ENCODE results near the gene GABBR2.

DNA sequence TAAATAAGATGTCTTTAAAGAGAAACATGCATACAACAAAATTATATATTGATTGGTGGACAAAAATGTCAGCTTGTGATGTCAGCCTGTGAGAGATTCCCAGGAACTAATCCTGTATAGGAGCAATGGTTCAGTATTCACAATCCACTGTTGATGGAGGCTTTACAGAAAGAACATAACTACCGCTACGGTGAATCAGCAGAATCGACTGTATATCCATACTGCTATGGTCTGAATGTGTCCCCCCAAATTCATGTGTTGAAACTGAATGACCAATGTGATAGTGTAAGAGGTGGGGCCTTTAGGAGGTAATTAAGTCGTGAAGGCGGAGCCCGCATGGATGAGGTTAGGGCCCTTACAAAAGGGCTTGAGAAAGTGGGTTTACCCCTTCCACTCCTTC is 412.9 kb downstream of the GABBR2 start:
- TF ChIP-seq, protein P1, sequence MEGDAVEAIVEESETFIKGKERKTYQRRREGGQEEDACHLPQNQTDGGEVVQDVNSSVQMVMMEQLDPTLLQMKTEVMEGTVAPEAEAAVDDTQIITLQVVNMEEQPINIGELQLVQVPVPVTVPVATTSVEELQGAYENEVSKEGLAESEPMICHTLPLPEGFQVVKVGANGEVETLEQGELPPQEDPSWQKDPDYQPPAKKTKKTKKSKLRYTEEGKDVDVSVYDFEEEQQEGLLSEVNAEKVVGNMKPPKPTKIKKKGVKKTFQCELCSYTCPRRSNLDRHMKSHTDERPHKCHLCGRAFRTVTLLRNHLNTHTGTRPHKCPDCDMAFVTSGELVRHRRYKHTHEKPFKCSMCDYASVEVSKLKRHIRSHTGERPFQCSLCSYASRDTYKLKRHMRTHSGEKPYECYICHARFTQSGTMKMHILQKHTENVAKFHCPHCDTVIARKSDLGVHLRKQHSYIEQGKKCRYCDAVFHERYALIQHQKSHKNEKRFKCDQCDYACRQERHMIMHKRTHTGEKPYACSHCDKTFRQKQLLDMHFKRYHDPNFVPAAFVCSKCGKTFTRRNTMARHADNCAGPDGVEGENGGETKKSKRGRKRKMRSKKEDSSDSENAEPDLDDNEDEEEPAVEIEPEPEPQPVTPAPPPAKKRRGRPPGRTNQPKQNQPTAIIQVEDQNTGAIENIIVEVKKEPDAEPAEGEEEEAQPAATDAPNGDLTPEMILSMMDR (IDR thresholded peaks at IDR 0.05) = no peak
- TF ChIP-seq POLR2A (IDR thresholded peaks at IDR 0.05; ENCODE audit: low read depth) (no peak), POLR2AphosphoS5 (IDR thresholded peaks at IDR 0.05) (no peak), EP300 (IDR thresholded peaks at IDR 0.05) (no peak)
